HCT116 (cell line): ENCODE data around the gene PYROXD2. TPM values are rescaled to one million over a fixed set of nuclear protein-coding genes. Genes with fewer than 3 reads are reported as not detected.

Source experiments
- ATAC-seq: fragments of 200-7000 bp; cut with Tn5 transposase; 2 replicates; pipeline ENCODE4 v1.9.1; 2020; ENCODE audit warnings: mild to moderate bottlenecking, moderate library complexity
- BruUV-seq: library from RNA; stranded (reverse); fragments of 400-500 nt; replicated peaks from 2 replicates; lab custom pipeline; 2021; lab: Mats Ljungman, UMichigan
- CTCF ChIA-PET: fragments of 300-600 bp; sonication (Branson Sonifier 250); formaldehyde crosslinking; loops from one replicate; lab custom pipeline; 2021; ENCODE audit warnings: antibody characterized with exemption; lab: Charles Lee
- POLR2A ChIA-PET: fragments of 300-600, 350-600 bp; sonication (Branson Sonifier 250); formaldehyde crosslinking; loops from one replicate; lab custom pipeline; 2021; ENCODE audit warnings: antibody characterized with exemption; lab: Charles Lee
- RAD21 ChIA-PET, 2 experiments: fragments of 300-600 bp; sonication (Branson Sonifier 250); formaldehyde crosslinking; loops; one replicate each; lab custom pipeline; 2023; ENCODE audit warnings: low total read pairs in 2 of 2; ENCODE audit not compliant: uncharacterized antibody in 2 of 2, unreplicated experiment in 2 of 2, low non-redundant PET in 1 of 2; lab: Charles Lee
- DNase-seq: peaks from one replicate; pipeline ENCODE4 v3.0.0-alpha.2; 2010; ENCODE audit warnings: low read depth, low spot score
- H2AFZ ChIP-seq: fragments of 200-600 bp; shearing (Covaris generic), sonication (generic); 2 replicates; pipeline ENCODE4 v1.6.1; 2017; ENCODE audit warnings: low read depth, mixed run types, mixed read lengths, antibody characterized with exemption, low read length; ENCODE audit not compliant: poor library complexity, severe bottlenecking
- H3K27ac ChIP-seq: 2 replicates; pipeline ENCODE4 v1.5.1; 2012; ENCODE audit warnings: low read depth, low read length
- H3K27me3 ChIP-seq: fragments of 200-600 bp; sonication (generic); 2 replicates; pipeline ENCODE4 v1.6.1; 2016; ENCODE audit warnings: mixed run types, low read length, mixed read lengths; ENCODE audit not compliant: insufficient read depth
- H3K36me3 ChIP-seq, 2 experiments: fragments of 200-500 bp in 1 of 2; fragments of 200-600 bp in 1 of 2; sonication (Bioruptor generic) in 1 of 2; sonication (generic) in 1 of 2; 2 replicates each; pipeline versions ENCODE4 v1.5.1 to v1.6.1; 2014 to 2016; ENCODE audit warnings: low read length in 2 of 2, inconsistent platforms in 1 of 2, mixed read lengths in 1 of 2, mixed run types in 1 of 2; ENCODE audit not compliant: insufficient read depth in 2 of 2, control insufficient read depth in 1 of 2
- H3K4me1 ChIP-seq, 2 experiments: fragments of 200-600 bp in 1 of 2; sonication (generic) in 1 of 2; 2 replicates each; pipeline versions ENCODE4 v1.5.1 to v1.6.1; 2012 to 2017; ENCODE audit warnings: low read length in 2 of 2, inconsistent platforms in 1 of 2, mild to moderate bottlenecking in 1 of 2, mixed read lengths in 1 of 2, mixed run types in 1 of 2, moderate library complexity in 1 of 2; ENCODE audit not compliant: insufficient read depth in 2 of 2, control insufficient read depth in 1 of 2
- H3K4me2 ChIP-seq: fragments of 200-600 bp; sonication (generic); 2 replicates; pipeline ENCODE4 v1.6.1; 2017; ENCODE audit warnings: mixed run types, low read length, mixed read lengths
- H3K4me3 ChIP-seq, 2 experiments: fragments of 200-600 bp in 1 of 2; sonication (generic) in 1 of 2; replicated peaks in 1 of 2; 2 replicates each; pipeline ENCODE4 v1.5.1; 2011 to 2016; ENCODE audit warnings: low read length in 2 of 2, control low read depth in 1 of 2, low read depth in 1 of 2, mild to moderate bottlenecking in 1 of 2, mixed read lengths in 1 of 2, mixed run types in 1 of 2
- H3K79me2 ChIP-seq: fragments of 200-600 bp; sonication (generic); 2 replicates; pipeline ENCODE4 v1.6.1; 2017; ENCODE audit warnings: mild to moderate bottlenecking, mixed run types, low read length, moderate library complexity, mixed read lengths; ENCODE audit not compliant: insufficient read depth
- H3K9ac ChIP-seq: fragments of 200-600 bp; sonication (generic); 2 replicates; pipeline ENCODE4 v1.6.1; 2016; ENCODE audit warnings: low read length, mixed read lengths
- H3K9me2 ChIP-seq: fragments of 200-600 bp; sonication (generic), shearing (Covaris generic); 2 replicates; pipeline ENCODE4 v1.6.1; 2017; ENCODE audit warnings: mixed run types, mild to moderate bottlenecking, moderate library complexity; ENCODE audit not compliant: insufficient read depth
- H3K9me3 ChIP-seq, 2 experiments: fragments of 200-500 bp in 1 of 2; fragments of 200-600 bp in 1 of 2; sonication (Bioruptor generic) in 1 of 2; sonication (generic) in 1 of 2; 2 replicates each; pipeline ENCODE4 v1.6.1; 2014 to 2017; ENCODE audit warnings: low read length in 2 of 2, mixed read lengths in 2 of 2, inconsistent platforms in 1 of 2, low read depth in 1 of 2, mild to moderate bottlenecking in 1 of 2, mixed run types in 1 of 2, moderate library complexity in 1 of 2; ENCODE audit not compliant: control insufficient read depth in 1 of 2, insufficient read depth in 1 of 2
- H4K20me1 ChIP-seq: fragments of 200-600 bp; sonication (generic), shearing (Covaris generic); 2 replicates; pipeline ENCODE4 v1.6.1; 2017; ENCODE audit warnings: mixed run types, mild to moderate bottlenecking, moderate library complexity; ENCODE audit not compliant: insufficient read depth
- ATF3 ChIP-seq: IDR thresholded peaks from 2 replicates; pipeline ENCODE4 v1.6.1; 2012
- CBX3 ChIP-seq: IDR thresholded peaks from 2 replicates; pipeline ENCODE4 v1.6.1; 2012; ENCODE audit warnings: low read depth
- POLR2AphosphoS5 ChIP-seq: IDR thresholded peaks from 2 replicates; pipeline ENCODE4 v1.6.1; 2011; ENCODE audit warnings: mild to moderate bottlenecking, low read depth, low read length, moderate library complexity
- SRF ChIP-seq: IDR thresholded peaks from 2 replicates; pipeline ENCODE4 v1.6.1; 2012; ENCODE audit warnings: low read depth
- intact Hi-C: fragments of 100-400 bp; cut with micrococcal nuclease; formaldehyde crosslinking; loops from 2 replicates; pipeline ENCODE4 v1.10.0; 2022
- total RNA-seq: library from RNA; stranded (reverse); gene quantifications from one replicate; pipeline ENCODE4 v1.2.1, GENCODE V29; 2021; ENCODE audit not compliant: unreplicated experiment

The PYROXD2 gene
- total RNA-seq, 1 experiment from 2014 or later, result 14.2 TPM

- no peaks in the 10 kb centered on the region for H4K20me1 ChIP-seq
- no TSS peak for BruUV-seq
- DNase-seq, result no peak
- ChIA-PET CTCF (no interaction called here), RAD21 (no interaction called here), POLR2A (no interaction called here)
- intact Hi-C loops, result no loop called here
- peaks cover 0 to 12% of the 10 kb centered on the region in 2 experiments; a peak in 3 of 4 replicates for H3K4me1 ChIP-seq
- H3K9me3 ChIP-seq, result no peaks in the 10 kb centered on the region
- no peak overlapping the region for H3K27ac ChIP-seq
- no peak overlapping the region for H2AFZ ChIP-seq
- no peak overlapping the region for H3K4me3 ChIP-seq
- peaks cover 22 to 34% of the 10 kb centered on the region in 2 experiments; a peak in 3 of 4 replicates for H3K36me3 ChIP-seq
- H3K9me2 ChIP-seq, result no peaks in the 10 kb centered on the region
- H3K9ac ChIP-seq, result no peak overlapping the region
- no peaks in the 10 kb centered on the region for H3K27me3 ChIP-seq
- ATAC-seq, result no peak
- H3K79me2 ChIP-seq, result no peaks in the 10 kb centered on the region
- no peak overlapping the region for H3K4me2 ChIP-seq
- no peak for TF ChIP-seq CBX3
These were observed 15.4 kb upstream of the PYROXD2 start for GRCh38 chr10:98430427-98430826.

- H3K4me3 ChIP-seq, result no peak overlapping the region
- H3K4me2 ChIP-seq, result no peak overlapping the region
- intact Hi-C loops, result no loop called here
- CTCF ChIA-PET, result no interaction called here
- H2AFZ ChIP-seq, result no peak overlapping the region
- no peaks in the 10 kb centered on the region for H3K9me3 ChIP-seq
- H4K20me1 ChIP-seq, result no peaks in the 10 kb centered on the region
- ATAC-seq (no peak), DNase-seq (no peak)
- H3K4me1 ChIP-seq, result peaks cover 0 to 5% of the 10 kb centered on the region in 2 experiments; a peak in 3 of 4 replicates
- RAD21 ChIA-PET, result no interaction called here
- no peak overlapping the region for H3K27ac ChIP-seq
- no peaks in the 10 kb centered on the region for H3K9me2 ChIP-seq
- no TSS peak for BruUV-seq
- H3K36me3 ChIP-seq, result peaks cover 19 to 24% of the 10 kb centered on the region in 2 experiments; a peak in 3 of 4 replicates
- TF ChIP-seq ATF3 (no peak), SRF (no peak), POLR2AphosphoS5 (no peak)
- POLR2A ChIA-PET, result interaction anchor here (2.4 kb wide), 1 partner anchor 14 kb away, joined by 5 read pairs; the partner anchor contains the start of gene PYROXD2
- no peaks in the 10 kb centered on the region for H3K27me3 ChIP-seq
- no peak overlapping the region for H3K9ac ChIP-seq
- H3K79me2 ChIP-seq, result no peaks in the 10 kb centered on the region
These were observed 14.5 kb upstream of the PYROXD2 start for GRCh38 chr10:98429320-98430072.
